ENCODE measurements around the gene LY6G6C.

DNA sequence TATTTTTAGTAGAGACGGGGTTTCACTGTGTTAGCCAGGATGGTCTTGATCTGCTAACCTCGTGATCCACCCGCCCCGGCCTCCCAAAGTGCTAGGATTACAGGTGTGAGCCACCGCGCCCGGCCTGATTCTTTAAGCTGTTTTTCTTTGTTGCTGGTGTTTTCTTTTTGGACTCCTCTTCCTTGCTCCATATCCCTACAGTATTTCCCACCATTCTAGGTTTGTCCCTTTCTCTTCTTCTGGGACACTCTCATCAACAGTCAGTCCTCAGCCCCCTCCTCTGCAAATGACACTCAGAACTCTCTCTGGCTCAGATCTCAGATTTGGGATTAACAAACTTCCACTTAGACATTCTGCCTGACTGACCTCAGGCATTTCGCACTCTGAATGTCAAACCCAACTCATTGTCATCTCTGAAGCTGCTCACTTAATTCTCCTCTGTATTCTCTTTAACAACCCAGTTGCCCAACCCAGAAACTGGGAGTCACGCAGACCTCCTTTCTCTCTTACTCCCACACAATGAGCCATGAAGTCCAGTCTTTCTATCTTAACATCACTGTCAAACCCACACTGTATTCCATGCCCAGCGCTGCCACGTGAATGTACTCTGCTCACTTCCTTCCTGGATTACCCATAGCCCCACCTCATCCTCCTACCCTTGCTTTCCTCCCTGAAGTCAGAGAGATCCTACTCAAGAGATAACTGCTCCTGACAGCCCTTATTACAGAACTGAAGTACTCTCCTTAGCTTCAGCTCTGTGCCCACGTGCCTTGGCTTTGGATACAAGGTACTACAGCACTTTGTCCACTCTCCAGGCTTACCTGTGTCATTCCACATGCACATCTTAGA is 4.2 kb upstream of the LY6G6C start:
- TF ChIP-seq GATA2 (IDR thresholded peaks at IDR 0.05; ENCODE audit: low read depth, low read length), result no peak
- no peak for TF ChIP-seq GATA3 (IDR thresholded peaks at IDR 0.05; ENCODE audit: low read depth, low read length)

Data from SH-SY5Y (cell line).